Gastroesophageal sphincter (tissue), 4 donors: Measurements from ENCODE around the gene PPRC1. TPM values are rescaled to one million over a fixed set of nuclear protein-coding genes. Genes with fewer than 3 reads are reported as not detected.

Source experiments
- ATAC-seq: fragments of 150-250 bp; one replicate; pipeline ENCODE4 v1.9.1; 2016; ENCODE audit warnings: mild to moderate bottlenecking, moderate library complexity
- H3K27ac ChIP-seq, 4 donors: fragments of 200-600 bp; sonication (generic) in 3 of 4; 1 replicate in 3 of 4; 2 replicates in 1 of 4; pipeline ENCODE4 v1.5.1; 2016 to 2019
- H3K27me3 ChIP-seq: fragments of 200-600 bp; sonication (generic); one replicate; pipeline ENCODE4 v1.5.1; 2019
- H3K36me3 ChIP-seq, 2 donors: fragments of 200-600 bp; sonication (generic); one replicate each; pipeline ENCODE4 v1.5.1; 2019; ENCODE audit warnings: control low read depth in 1 of 2
- H3K4me1 ChIP-seq, 3 donors: fragments of 200-600 bp; sonication (generic); 1 replicate in 2 of 3; 2 replicates in 1 of 3; pipeline ENCODE4 v1.5.1; 2016 to 2019; ENCODE audit warnings: control low read depth in 2 of 3
- H3K4me3 ChIP-seq, 2 donors: fragments of 200-600 bp; sonication (generic); one replicate each; pipeline ENCODE4 v1.5.1; 2019; ENCODE audit warnings: mild to moderate bottlenecking in 1 of 2, moderate library complexity in 1 of 2
- H3K9me3 ChIP-seq, 3 donors: fragments of 200-600 bp; sonication (generic); one replicate each; pipeline ENCODE4 v1.5.1; 2017 to 2019; ENCODE audit warnings: control low read depth in 2 of 3
- CTCF ChIP-seq, 4 experiments: fragments of 200-600 bp in 2 of 4; fragments of 450-650 bp in 2 of 4; sonication (generic) in 1 of 4; IDR thresholded peaks; one replicate each; pipeline ENCODE4 v1.5.1; 2017 to 2019; ENCODE audit warnings: antibody characterized with exemption in 4 of 4, mild to moderate bottlenecking in 2 of 4, moderate library complexity in 2 of 4
- EP300 ChIP-seq: sonication (generic); formaldehyde crosslinking; IDR thresholded peaks from one replicate; pipeline ENCODE4 v1.6.1; 2017; ENCODE audit warnings: antibody characterized with exemption, mild to moderate bottlenecking
- POLR2A ChIP-seq, 2 donors: fragments of 450-650 bp; IDR thresholded peaks; one replicate each; pipeline ENCODE4 v1.6.1; 2017; ENCODE audit warnings: antibody characterized with exemption in 2 of 2, mild to moderate bottlenecking in 2 of 2, moderate library complexity in 1 of 2
- POLR2AphosphoS5 ChIP-seq: sonication (generic); formaldehyde crosslinking; IDR thresholded peaks from one replicate; pipeline ENCODE4 v1.6.1; 2017; ENCODE audit warnings: antibody characterized with exemption
- WGBS, 2 donors: methylation state at CpG; one replicate each; pipeline ENCODE4 v1.1.5; 2018; ENCODE audit warnings: low coverage in 1 of 2; 5-methylcytosine and 5-hydroxymethylcytosine counted together
- total RNA-seq, 4 donors: library from RNA; depleted of rRNA; stranded (reverse); fragments of >200 nt; gene quantifications; one replicate each; pipeline ENCODE4 v1.1.0, GENCODE V29; 2016

Gene PPRC1
- total RNA-seq, 4 donors from 2014 or later: 13.4 to 31.4 (median 17.8) TPM

GRCh38 chr10:102114861-102115618 is 17.8 kb upstream of the PPRC1 start:
- TF ChIP-seq EP300 (no peak), POLR2A (IDR thresholded peaks at IDR 0.05) (peak in 1 of 2 donors; percentile 21), POLR2AphosphoS5 (peak; percentile 50), CTCF (IDR thresholded peaks at IDR 0.05) (peak in 1 of 4 experiments; percentile 15)

GRCh38 chr10:102115775-102116174 is 17.1 kb upstream of the PPRC1 start:
- no peaks in the 10 kb centered on the region for H3K9me3 ChIP-seq
- no peak for TF ChIP-seq EP300
- no peak for TF ChIP-seq POLR2AphosphoS5
- TF ChIP-seq CTCF (IDR thresholded peaks at IDR 0.05): no peak
- TF ChIP-seq POLR2A (IDR thresholded peaks at IDR 0.05): no peak
- H3K4me1 ChIP-seq: peaks cover 5 to 82% (median 57%) of the 10 kb centered on the region in 3 donors
- ATAC-seq: no peak
- no peaks in the 10 kb centered on the region for H3K27me3 ChIP-seq
- peak overlapping the region; percentile 15 to 99 (median 98) for H3K27ac ChIP-seq
- WGBS, 2 donors: 0 to 2% methylated on average over 3 of the region's 3 CpGs
- peak overlapping the region in 1 of 2 donors; percentile 69 for H3K4me3 ChIP-seq
- H3K36me3 ChIP-seq: peaks cover 0 to 14% of the 10 kb centered on the region in 2 donors

More at GRCh38 chr10:102114861-102115618, 17.8 kb upstream of the PPRC1 start:
- Histone ChIP-seq H3K4me1 (peaks cover 5 to 82% (median 57%) of the 10 kb centered on the region in 3 donors), H3K27ac (peak overlapping the region; percentile 39 to 99 (median 98)), H3K9me3 (no peaks in the 10 kb centered on the region), H3K27me3 (no peaks in the 10 kb centered on the region), H3K4me3 (peak overlapping the region; percentile 69 to 73), H3K36me3 (peaks cover 0 to 21% of the 10 kb centered on the region in 2 donors)
- WGBS, 2 donors: 0% methylated on average over 4 to 6 of the region's 23 CpGs
- peak; percentile 84 for ATAC-seq

GRCh38 chr10:102116656-102117055 is 16.2 kb upstream of the PPRC1 start:
- TF ChIP-seq POLR2AphosphoS5: no peak
- TF ChIP-seq EP300: no peak
- TF ChIP-seq POLR2A (IDR thresholded peaks at IDR 0.05): no peak
- no peak for TF ChIP-seq CTCF (IDR thresholded peaks at IDR 0.05)
- no peak for ATAC-seq

GRCh38 chr10:102117391-102118159 is 15.3 kb upstream of the PPRC1 start:
- no peaks in the 10 kb centered on the region for H3K36me3 ChIP-seq
- H3K4me3 ChIP-seq: peak overlapping the region; percentile 12 to 69

More at GRCh38 chr10:102116656-102117055, 16.2 kb upstream of the PPRC1 start:
- H3K9me3 ChIP-seq: no peaks in the 10 kb centered on the region
- peaks cover 5 to 86% (median 61%) of the 10 kb centered on the region in 3 donors for H3K4me1 ChIP-seq
- peak overlapping the region; percentile 98 to 99 (median 99) for H3K27ac ChIP-seq
- peak overlapping the region; percentile 12 to 69 for H3K4me3 ChIP-seq
- peaks cover 0 to 5% of the 10 kb centered on the region in 2 donors for H3K36me3 ChIP-seq
- no peaks in the 10 kb centered on the region for H3K27me3 ChIP-seq
- WGBS, 2 donors: 62 to 82% methylated on average over 1 of the region's 1 CpG

More at GRCh38 chr10:102117391-102118159, 15.3 kb upstream of the PPRC1 start:
- TF ChIP-seq CTCF (IDR thresholded peaks at IDR 0.05): peak in 1 of 4 experiments; percentile 23
- peak; percentile 55 for TF ChIP-seq POLR2AphosphoS5
- no peak for TF ChIP-seq POLR2A (IDR thresholded peaks at IDR 0.05)
- no peak for TF ChIP-seq EP300
- WGBS, 2 donors: 0% methylated on average over 2 to 6 of the region's 12 CpGs
- Histone ChIP-seq H3K27ac (peak overlapping the region; percentile 98 to 99 (median 99)), H3K27me3 (no peaks in the 10 kb centered on the region), H3K4me1 (peaks cover 5 to 86% (median 64%) of the 10 kb centered on the region in 3 donors), H3K9me3 (no peaks in the 10 kb centered on the region)
- ATAC-seq: no peak
